ENCODE results near the gene ZNF586.
"Not testable (repeated sequence)": the region's sequence is repeated elsewhere in the genome, so short reads cannot be mapped to it uniquely, and the experiment has no call there.

Gene ZNF586

GRCh38 chr19:57823608-57824007, 54.1 kb downstream of the ZNF586 start:
- DNase-seq (ENCODE audit: low spot score), result not testable (repeated sequence)

DNA sequence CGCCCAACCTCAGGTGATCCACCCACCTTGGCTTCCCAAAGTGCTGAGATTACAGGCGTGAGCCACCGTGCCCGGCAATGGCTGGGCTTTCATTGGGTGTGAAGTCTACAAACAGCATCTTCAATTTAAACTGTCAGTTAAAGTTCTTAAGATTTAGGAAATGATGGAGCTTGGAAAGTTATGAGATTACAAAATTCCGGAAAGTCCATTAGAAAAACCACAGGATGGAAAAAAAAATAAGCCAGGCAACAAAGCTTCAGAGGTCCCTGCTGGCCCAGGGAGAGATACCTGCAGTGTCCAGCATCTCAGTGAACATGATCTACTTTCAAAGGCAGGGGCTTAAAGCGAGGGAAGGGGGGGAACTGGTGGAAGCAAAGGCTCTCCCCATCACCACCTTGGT, 56.0 kb downstream of the ZNF586 start:
- DNase-seq (ENCODE audit: low spot score), result no peak

- DNase-seq (ENCODE audit: low spot score), result no peak
These were observed 59.8 kb downstream of the ZNF586 start for GRCh38 chr19:57829316-57829715.

- no peak for DNase-seq (ENCODE audit: low spot score)
These were observed 60.7 kb downstream of the ZNF586 start, which contains the start of gene ZNF587B for GRCh38 chr19:57830071-57830602. TSS of gene ZNF587B (plus strand) at chr19:57830299. CDS start at chr19:57830529, 230 bp downstream.
